Activated CD4-positive, alpha-beta T cell treated with anti-CD3 and anti-CD28 coated beads, Interleukin-2, amount 50 U/mL, for 1 hour (primary cell): Measurements from ENCODE around the gene FARP1.
"Not testable (repeated sequence)": the region's sequence is repeated elsewhere in the genome, so short reads cannot be mapped to it uniquely, and the experiment has no call there.

Source experiments
- DNase-seq: peaks from one replicate; pipeline ENCODE4 v3.0.0-alpha.2; 2020

FARP1 gene

GRCh38 chr13:98409281-98409680, 266.4 kb downstream of the FARP1 start:
- DNase-seq, result no peak

- no peak for DNase-seq
Observed at GRCh38 chr13:98410612-98411011, 267.7 kb downstream of the FARP1 start.

- no peak for DNase-seq
Observed at GRCh38 chr13:98411013-98411412, 268.1 kb downstream of the FARP1 start.

- DNase-seq, result no peak
Observed at GRCh38 chr13:98411617-98412265, 268.8 kb downstream of the FARP1 start.

- DNase-seq, result not testable (repeated sequence)
Observed at GRCh38 chr13:98413278-98413677, 270.4 kb downstream of the FARP1 start.

GRCh38 chr13:98413796-98414195, 270.9 kb downstream of the FARP1 start:
- no peak for DNase-seq

- no peak for DNase-seq
Observed at GRCh38 chr13:98415326-98416070, 272.6 kb downstream of the FARP1 start.

GRCh38 chr13:98416408-98416807, 273.5 kb downstream of the FARP1 start:
- DNase-seq, result no peak

GRCh38 chr13:98419786-98420553, 277.1 kb downstream of the FARP1 start:
- no peak for DNase-seq

GRCh38 chr13:98420554-98421175, 277.8 kb downstream of the FARP1 start:
- no peak for DNase-seq

- DNase-seq, result no peak
Observed at GRCh38 chr13:98422046-98422445, 279.2 kb downstream of the FARP1 start.

GRCh38 chr13:98423417-98423816, 280.5 kb downstream of the FARP1 start:
- DNase-seq, result no peak

- no peak for DNase-seq
Observed at GRCh38 chr13:98427331-98427995, 284.6 kb downstream of the FARP1 start.

- no peak for DNase-seq
Observed at GRCh38 chr13:98428256-98428966, 285.5 kb downstream of the FARP1 start.

GRCh38 chr13:98429081-98429480, 286.2 kb downstream of the FARP1 start:
- DNase-seq, result no peak

GRCh38 chr13:98429531-98429930, 286.6 kb downstream of the FARP1 start:
- no peak for DNase-seq

- no peak for DNase-seq
Observed at GRCh38 chr13:98429977-98430736, 287.3 kb downstream of the FARP1 start.

GRCh38 chr13:98432638-98433037, 289.7 kb downstream of the FARP1 start:
- DNase-seq, result no peak

GRCh38 chr13:98433654-98434053, 290.8 kb downstream of the FARP1 start:
- DNase-seq, result no peak

- no peak for DNase-seq
Observed at GRCh38 chr13:98434060-98434459, 291.2 kb downstream of the FARP1 start.

- DNase-seq, result no peak
Observed at GRCh38 chr13:98435376-98435775, 292.5 kb downstream of the FARP1 start.
